Gastrocnemius medialis (tissue), 4 donors: ENCODE data around the gene SCG5.

Experiments
- CTCF ChIP-seq, 5 experiments: fragments of 450-650 bp in 3 of 5; fragments of 200-600 bp in 2 of 5; sonication (generic) in 2 of 5; IDR thresholded peaks in 4 of 5; conservative IDR thresholded peaks in 1 of 5; 1 replicate in 4 of 5; 2 replicates in 1 of 5; pipeline ENCODE4 v1.5.1; 2016 to 2019; ENCODE audit warnings: antibody characterized with exemption in 5 of 5, mild to moderate bottlenecking in 3 of 5, moderate library complexity in 3 of 5
- POLR2A ChIP-seq, 2 donors: fragments of 450-650 bp; IDR thresholded peaks; one replicate each; pipeline ENCODE4 v1.6.1; 2017; ENCODE audit warnings: antibody characterized with exemption in 2 of 2, mild to moderate bottlenecking in 2 of 2, moderate library complexity in 2 of 2

DNA sequence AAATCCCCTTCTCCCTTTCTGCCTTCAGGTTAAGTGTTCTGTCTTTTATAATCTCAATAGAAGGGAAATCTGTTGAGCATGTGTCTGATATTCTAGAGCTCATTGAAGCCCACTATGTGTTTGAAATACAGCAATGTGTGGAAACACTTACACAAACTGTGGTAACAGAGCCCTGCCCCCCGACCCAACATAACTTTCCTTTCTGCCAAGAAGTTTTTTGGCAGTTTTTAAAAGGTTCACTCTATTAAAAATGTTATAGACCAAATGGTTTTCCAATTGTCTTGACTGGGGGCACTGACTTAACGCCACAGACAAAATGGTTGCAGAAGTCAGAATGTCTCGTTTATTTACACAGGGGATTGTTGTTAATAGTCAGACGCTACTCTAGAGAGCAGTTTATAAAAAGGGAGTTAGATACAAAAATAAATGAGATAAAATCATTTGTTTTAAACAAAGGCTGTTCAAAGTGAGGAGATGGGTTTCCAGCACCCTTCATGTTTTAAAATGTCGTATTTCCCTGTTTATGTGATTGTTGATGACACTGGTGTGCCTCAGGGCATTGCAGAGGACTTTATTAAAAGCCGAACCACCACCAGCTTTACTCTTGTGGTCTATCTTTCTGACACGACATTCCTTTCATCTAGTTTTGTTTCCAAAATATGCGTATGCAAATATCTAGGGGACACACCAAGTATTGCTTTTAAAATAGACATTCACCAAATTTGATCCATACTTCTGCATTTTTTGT, 49.6 kb downstream of the SCG5 start:
- no peak for TF ChIP-seq CTCF (IDR thresholded peaks at IDR 0.05 in 4 of 5, conservative IDR thresholded peaks at IDR 0.05 in 1 of 5)
- no peak for TF ChIP-seq POLR2A (IDR thresholded peaks at IDR 0.05)
